ENCODE measurements around the gene TSHZ3. TPM values are rescaled to one million over a fixed set of nuclear protein-coding genes. Genes with fewer than 3 reads are reported as not detected.
A peak's percentile ranks its signal among the peaks of the same experiment; 100 is the strongest.

The TSHZ3 gene
- total and polyA plus RNA-seq, 9 of the 15 experiments (the other 6 are each of a cell fraction or from before 2014, with no cell fraction given), result 0.03 to 0.13 (median 0.05) TPM; not detected in 5

- Histone ChIP-seq H3K9me3 (replicated peaks; ENCODE audit: control insufficient read depth, insufficient read depth, low read depth, low read length) (no peaks in the 10 kb centered on the region), H3K36me3 (ENCODE audit: control insufficient read depth, insufficient read depth, low read length) (no peaks in the 10 kb centered on the region), H3K79me2 (ENCODE audit: control insufficient read depth, insufficient read depth, low read length) (no peaks in the 10 kb centered on the region), H3K9ac (ENCODE audit: insufficient read depth in 1 of 2, low read depth in 2 of 2, low read length in 2 of 2) (no peak overlapping the region), H2AFZ (ENCODE audit: low read depth, low read length) (no peak overlapping the region), H4K20me1 (replicated peaks; ENCODE audit: control insufficient read depth, insufficient read depth, low read length) (no peaks in the 10 kb centered on the region), H3K27ac (ENCODE audit: extremely low read depth, low read depth, low read length) (no peak overlapping the region), H3K4me2 (ENCODE audit: insufficient read depth, low read length) (no peak overlapping the region), H3K4me1 (replicated peaks in 1 of 2; ENCODE audit: control insufficient read depth in 2 of 2, insufficient read depth in 2 of 2, low read length in 2 of 2) (peaks cover 0 to 29% of the 10 kb centered on the region in 2 experiments; a peak in 2 of 5 replicates), H3K27me3 (ENCODE audit: control insufficient read depth in 2 of 2, insufficient read depth in 2 of 2, low read length in 2 of 2) (peaks cover 16 to 48% of the 10 kb centered on the region in 2 experiments; a peak in 4 of 5 replicates), H3K9me1 (ENCODE audit: control insufficient read depth, insufficient read depth, low read length) (no peaks in the 10 kb centered on the region), H3K4me3 (no peak overlapping the region)
- ChIA-PET CTCF (ENCODE audit: low intra/inter-chr PET ratio) (no interaction called here), POLR2A (interaction anchor here (1.6 kb wide), 1 partner anchor 13 kb away, joined by 3 read pairs; no protein-coding TSS in a partner anchor)
- TF ChIP-seq POLR3G (IDR thresholded peaks at IDR 0.05; ENCODE audit: extremely low read depth, insufficient read length, insufficient replicate concordance) (no peak), KDM5B (IDR thresholded peaks at IDR 0.05; ENCODE audit: insufficient replicate concordance, low read depth, low read length) (no peak)
- FAIRE-seq (no peak), ATAC-seq (no peak), DNase-seq (ENCODE audit: extremely low read depth in 1 of 4, low spot score in 3 of 4) (no peak)
- in situ Hi-C loops (cut with MboI) (no loop called here), intact Hi-C loops (cut with micrococcal nuclease) (no loop called here)
- WGBS (ENCODE audit: insufficient coverage, low coverage, missing lambda C conversion rate), result 21% methylated on average over 6 of the region's 61 CpGs
- BruUV-seq (replicated peaks), result no TSS peak
These were observed 616 bp downstream of the TSHZ3 start for GRCh38 chr19:31348481-31349159.

GRCh38 chr19:31347828-31348392, 1.3 kb downstream of the TSHZ3 start:
- Histone ChIP-seq H3K36me3 (ENCODE audit: control insufficient read depth, insufficient read depth, low read length) (no peaks in the 10 kb centered on the region), H3K9me1 (ENCODE audit: control insufficient read depth, insufficient read depth, low read length) (no peaks in the 10 kb centered on the region), H3K79me2 (ENCODE audit: control insufficient read depth, insufficient read depth, low read length) (no peaks in the 10 kb centered on the region), H3K4me1 (replicated peaks in 1 of 2; ENCODE audit: control insufficient read depth in 2 of 2, insufficient read depth in 2 of 2, low read length in 2 of 2) (peaks cover 0 to 29% of the 10 kb centered on the region in 2 experiments; a peak in 2 of 5 replicates), H2AFZ (ENCODE audit: low read depth, low read length) (no peak overlapping the region), H3K4me3 (no peak overlapping the region), H3K4me2 (ENCODE audit: insufficient read depth, low read length) (no peak overlapping the region), H3K9me3 (replicated peaks; ENCODE audit: control insufficient read depth, insufficient read depth, low read depth, low read length) (no peaks in the 10 kb centered on the region), H3K9ac (ENCODE audit: insufficient read depth in 1 of 2, low read depth in 2 of 2, low read length in 2 of 2) (no peak overlapping the region), H3K27ac (ENCODE audit: extremely low read depth, low read depth, low read length) (no peak overlapping the region), H4K20me1 (replicated peaks; ENCODE audit: control insufficient read depth, insufficient read depth, low read length) (no peaks in the 10 kb centered on the region), H3K27me3 (ENCODE audit: control insufficient read depth in 2 of 2, insufficient read depth in 2 of 2, low read length in 2 of 2) (peaks cover 16 to 41% of the 10 kb centered on the region in 2 experiments; a peak in 4 of 5 replicates)
- intact Hi-C loops (cut with micrococcal nuclease), result no loop called here
- ChIA-PET CTCF (ENCODE audit: low intra/inter-chr PET ratio) (no interaction called here), POLR2A (interaction anchor here (1.6 kb wide), 1 partner anchor 14 kb away, joined by 3 read pairs; no protein-coding TSS in a partner anchor)
- TF ChIP-seq ZNF57 (CRISPR knock-in tag; IDR thresholded peaks at IDR 0.05) (no peak), NFIC (IDR thresholded peaks at IDR 0.05) (0 out of 2 replicates have a peak, but pooled peaks have one; percentile 32)
- 2% methylated on average over 11 of the region's 11 CpGs for WGBS (ENCODE audit: insufficient coverage, low coverage, missing lambda C conversion rate)
- BruUV-seq (replicated peaks), result no TSS peak
- FAIRE-seq, result no peak
- no peak for ATAC-seq
- no peak for DNase-seq (ENCODE audit: extremely low read depth in 1 of 4, low spot score in 3 of 4)
- in situ Hi-C loops (cut with MboI), result no loop called here

Data from K562 (cell line).